GM12878 (cell line): ENCODE results near the gene SIGLEC10. TPM values are rescaled to one million over a fixed set of nuclear protein-coding genes. Genes with fewer than 3 reads are reported as not detected.

ENCODE experiments used
- BCL11A ChIP-seq: IDR thresholded peaks from 2 replicates; pipeline ENCODE4 v1.6.1; 2011; ENCODE audit warnings: low read depth, low read length
- CBFB ChIP-seq: IDR thresholded peaks from 2 replicates; pipeline ENCODE4 v1.6.1; 2016; ENCODE audit warnings: antibody characterized with exemption, low read depth
- E2F4 ChIP-seq: IDR thresholded peaks from 2 replicates; pipeline ENCODE4 v1.6.1; 2012; ENCODE audit warnings: low read depth, low read length, improper control_type of control experiment
- E4F1 ChIP-seq: fragments of 450-650 bp; IDR thresholded peaks from 2 replicates; pipeline ENCODE4 v1.6.1; 2018; ENCODE audit warnings: borderline replicate concordance, mild to moderate bottlenecking; ENCODE audit not compliant: partially characterized antibody
- EGR1 ChIP-seq, 2 experiments: IDR thresholded peaks; 1 replicate in 1 of 2; 2 replicates in 1 of 2; pipeline ENCODE4 v1.6.1; 2011 to 2012; ENCODE audit warnings: low read depth in 2 of 2, low read length in 2 of 2, borderline replicate concordance in 1 of 2, mild to moderate bottlenecking in 1 of 2, moderate library complexity in 1 of 2
- HCFC1 ChIP-seq: fragments of 150-350 bp; IDR thresholded peaks from 2 replicates; pipeline ENCODE4 v1.6.1; 2014; ENCODE audit warnings: low read length
- HDAC2 ChIP-seq: fragments of 200-600 bp; sonication (generic); IDR thresholded peaks from 2 replicates; pipeline ENCODE4 v1.6.1; 2017
- IKZF2 ChIP-seq, 2 experiments: fragments of 450-650 bp; IDR thresholded peaks; 2 replicates each; pipeline ENCODE4 v1.6.1; 2017; ENCODE audit warnings: mild to moderate bottlenecking in 2 of 2, moderate library complexity in 2 of 2
- IRF5 ChIP-seq: fragments of 450-650 bp; IDR thresholded peaks from 2 replicates; pipeline ENCODE4 v1.6.1; 2017; ENCODE audit warnings: borderline replicate concordance
- NFIC ChIP-seq: IDR thresholded peaks from 2 replicates; pipeline ENCODE4 v1.6.1; 2012; ENCODE audit warnings: low read depth, mild to moderate bottlenecking, inconsistent platforms, low read length, moderate library complexity
- PBX3 ChIP-seq: IDR thresholded peaks from 2 replicates; pipeline ENCODE4 v1.6.1; 2011; ENCODE audit warnings: mild to moderate bottlenecking, low read depth, low read length, moderate library complexity; ENCODE audit not compliant: insufficient replicate concordance
- PKNOX1 ChIP-seq: fragments of 450-650 bp; IDR thresholded peaks from 2 replicates; pipeline ENCODE4 v1.6.1; 2016; ENCODE audit warnings: mild to moderate bottlenecking
- PML ChIP-seq: IDR thresholded peaks from 2 replicates; pipeline ENCODE4 v1.6.1; 2012; ENCODE audit warnings: low read length, inconsistent platforms
- POLR2A ChIP-seq: IDR thresholded peaks from 2 replicates; pipeline ENCODE4 v1.6.1; 2011; ENCODE audit warnings: low read depth, mild to moderate bottlenecking, low read length
- POLR2AphosphoS5 ChIP-seq: IDR thresholded peaks from 2 replicates; pipeline ENCODE4 v1.6.1; 2011; ENCODE audit warnings: mild to moderate bottlenecking, low read length, inconsistent platforms
- POU2F2 ChIP-seq: IDR thresholded peaks from 3 replicates; pipeline ENCODE4 v1.6.1; 2011; ENCODE audit warnings: low read depth, mild to moderate bottlenecking, low read length, borderline replicate concordance
- RAD21 ChIP-seq: IDR thresholded peaks from 2 replicates; pipeline ENCODE4 v1.6.1; 2011; ENCODE audit warnings: mild to moderate bottlenecking, low read depth, low read length, moderate library complexity; ENCODE audit not compliant: insufficient read depth
- RAD51 ChIP-seq: fragments of 450-650 bp; IDR thresholded peaks from 2 replicates; pipeline ENCODE4 v1.6.1; 2016; ENCODE audit warnings: moderate library complexity, mild to moderate bottlenecking, inconsistent platforms
- SIX5 ChIP-seq: IDR thresholded peaks from 2 replicates; pipeline ENCODE4 v1.6.1; 2011; ENCODE audit warnings: mild to moderate bottlenecking, low read depth, low read length, moderate library complexity; ENCODE audit not compliant: severe bottlenecking
- SKIL ChIP-seq: fragments of 450-650 bp; IDR thresholded peaks from 2 replicates; pipeline ENCODE4 v1.6.1; 2017; ENCODE audit warnings: mild to moderate bottlenecking, low read depth, inconsistent platforms; ENCODE audit not compliant: poor library complexity, severe bottlenecking
- ZSCAN29 ChIP-seq: fragments of 450-650 bp; IDR thresholded peaks from 2 replicates; pipeline ENCODE4 v1.6.1; 2017; ENCODE audit warnings: mild to moderate bottlenecking, moderate library complexity
- polyA plus RNA-seq, 11 experiments: library from polyadenylated mRNA; depleted of rRNA in 4 of 11; unstranded in 6 of 11; stranded (reverse) in 5 of 11; fragments of >200 nt; fragmentation: Nextera tagmentation in 4 of 11; fragmentation: Illumina TruSeq in 1 of 11; extraction: Ambion mirVana in 4 of 11; extraction: Trizol in 1 of 11; gene quantifications; 1 replicate in 1 of 11; 2 replicates in 10 of 11; pipeline versions ENCODE4 v1.2.1 to v1.2.3, GENCODE V29; 2011 to 2016; ENCODE audit warnings: inconsistent platforms in 2 of 11, missing spikeins in 2 of 11, low read depth in 1 of 11
- total RNA-seq, 4 experiments: library from RNA; depleted of rRNA in 3 of 4; stranded (reverse); fragments of >200 nt in 3 of 4; fragmentation: Illumina TruSeq in 1 of 4; extraction: Trizol in 1 of 4; gene quantifications; 2 replicates each; pipeline versions ENCODE4 v1.2.1 to v1.2.3, GENCODE V29; 2013 to 2021

SIGLEC10 gene
- total and polyA plus RNA-seq, 10 of the 15 experiments (the other 5 are each of a cell fraction or from before 2014, with no cell fraction given): 2.3 to 16.8 (median 7.8) TPM

- TF ChIP-seq E4F1 (peak; percentile 86), RAD21 (peak; percentile 53), EGR1 (IDR thresholded peaks at IDR 0.05; ENCODE audit: borderline replicate concordance in 1 of 2, low read depth in 2 of 2, low read length in 2 of 2) (peak in 1 of 2 experiments; percentile 54; a peak in 1 of 3 replicates), SIX5 (no peak), POLR2AphosphoS5 (peak; percentile 73), BCL11A (peak; percentile 35; the same call in 1 of the 2 replicates), HDAC2 (peak; percentile 75; the same call in 1 of the 2 replicates), E2F4 (peak; percentile 97), POLR2A (peak; percentile 83), IKZF2 (IDR thresholded peaks at IDR 0.05) (peak in 1 of 2 experiments; percentile 21; a peak in 1 of 4 replicates), NFIC (peak; percentile 51; the same call in 1 of the 2 replicates), PKNOX1 (peak; percentile 99), PML (no peak), ZSCAN29 (no peak), POU2F2 (peak; percentile 38; the same call in 1 of the 3 replicates), IRF5 (no peak), PBX3 (peak; percentile 93), CBFB (peak; percentile 46; the same call in 1 of the 2 replicates), RAD51 (peak; percentile 64; the same call in 1 of the 2 replicates), HCFC1 (no peak), SKIL (peak; percentile 40)
These were observed 23.2 kb downstream of the SIGLEC10 start (continued) for GRCh38 chr19:51394050-51394836.
